GM23248 (cell line): ENCODE data around the gene CNOT6. TPM values are rescaled to one million over a fixed set of nuclear protein-coding genes. Genes with fewer than 3 reads are reported as not detected.
"Not testable (repeated sequence)": the region's sequence is repeated elsewhere in the genome, so short reads cannot be mapped to it uniquely, and the experiment has no call there.

ENCODE experiments used
- DNase-seq: peaks from one replicate; pipeline ENCODE4 v3.0.0-alpha.2; 2015
- H2AFZ ChIP-seq: fragments of 200-600 bp; sonication (generic); 2 replicates; pipeline ENCODE4 v1.6.1; 2016; ENCODE audit warnings: antibody characterized with exemption
- H3F3A ChIP-seq: fragments of 200-600 bp; sonication (generic); 2 replicates; pipeline ENCODE4 v1.6.1; 2016; ENCODE audit warnings: mild to moderate bottlenecking, antibody characterized with exemption, mixed run types; ENCODE audit not compliant: insufficient read depth
- H3K27ac ChIP-seq: fragments of 200-600 bp; sonication (generic); 2 replicates; pipeline ENCODE4 v1.5.1; 2016; ENCODE audit warnings: mild to moderate bottlenecking
- H3K27me3 ChIP-seq: fragments of 200-600 bp; sonication (generic); replicated peaks from 2 replicates; pipeline ENCODE4 v1.6.1; 2016; ENCODE audit warnings: mild to moderate bottlenecking; ENCODE audit not compliant: insufficient read depth
- H3K36me3 ChIP-seq: fragments of 200-600 bp; sonication (generic); 2 replicates; pipeline ENCODE4 v1.6.1; 2016; ENCODE audit warnings: low read depth, mild to moderate bottlenecking
- H3K4me1 ChIP-seq: fragments of 200-600 bp; sonication (generic); 2 replicates; pipeline ENCODE4 v1.6.1; 2016; ENCODE audit warnings: mild to moderate bottlenecking; ENCODE audit not compliant: insufficient read depth
- H3K4me2 ChIP-seq: fragments of 200-600 bp; sonication (generic); one replicate; pipeline ENCODE4 v1.6.1; 2016; ENCODE audit warnings: mild to moderate bottlenecking; ENCODE audit not compliant: unreplicated experiment
- H3K4me3 ChIP-seq: fragments of 200-600 bp; sonication (generic); 2 replicates; pipeline ENCODE4 v1.5.1; 2016; ENCODE audit warnings: mild to moderate bottlenecking
- H3K79me2 ChIP-seq: fragments of 200-600 bp; sonication (generic); 2 replicates; pipeline ENCODE4 v1.6.1; 2016; ENCODE audit warnings: mild to moderate bottlenecking; ENCODE audit not compliant: insufficient read depth
- H3K9ac ChIP-seq: fragments of 200-600 bp; sonication (generic); 2 replicates; pipeline ENCODE4 v1.6.1; 2016; ENCODE audit warnings: mild to moderate bottlenecking
- H3K9me2 ChIP-seq: fragments of 200-600 bp; sonication (generic); 2 replicates; pipeline ENCODE4 v1.6.1; 2016; ENCODE audit warnings: mixed run types, mild to moderate bottlenecking, moderate library complexity; ENCODE audit not compliant: insufficient read depth
- H3K9me3 ChIP-seq: fragments of 200-600 bp; sonication (generic); one replicate; pipeline ENCODE4 v1.6.1; 2017; ENCODE audit warnings: low read depth
- H4K20me1 ChIP-seq: fragments of 200-600 bp; sonication (generic); 2 replicates; pipeline ENCODE4 v1.6.0; 2016; ENCODE audit not compliant: insufficient read depth
- EZH2 ChIP-seq: fragments of 200-600 bp; sonication (generic); IDR thresholded peaks from 2 replicates; pipeline ENCODE4 v1.6.1; 2018; ENCODE audit warnings: antibody characterized with exemption, mild to moderate bottlenecking; ENCODE audit not compliant: insufficient read depth, poor library complexity, severe bottlenecking
- EZH2phosphoT487 ChIP-seq: fragments of 200-600 bp; sonication (generic); IDR thresholded peaks from 2 replicates; pipeline ENCODE4 v1.6.1; 2018; ENCODE audit warnings: antibody characterized with exemption, moderate library complexity, mild to moderate bottlenecking, low read depth; ENCODE audit not compliant: insufficient read depth
- WGBS, 2 experiments: methylation state at CpG; one replicate each; pipeline ENCODE4 v1.1.6; 2015 to 2017; ENCODE audit warnings: low lambda C conversion rate in 2 of 2, low coverage in 1 of 2; ENCODE audit errors: missing lambda C conversion rate in 2 of 2; 5-methylcytosine and 5-hydroxymethylcytosine counted together
- in situ Hi-C: fragments of 300-500 bp; cut with MboI; formaldehyde crosslinking; loops from 2 replicates; pipeline ENCODE4 v1.15.0; 2020
- polyA plus RNA-seq: library from polyadenylated mRNA; unstranded; fragments of >200 nt; fragmentation: Nextera tagmentation; extraction: Ambion mirVana; gene quantifications from 2 replicates; pipeline ENCODE4 v1.2.1, GENCODE V29; 2016
- total RNA-seq: library from RNA; depleted of rRNA; stranded (reverse); fragments of >200 nt; shearing (Covaris generic); gene quantifications from 2 replicates; pipeline ENCODE4 v1.2.3, GENCODE V29; 2014

The CNOT6 gene
- total and polyA plus RNA-seq, 2 experiments from 2014 or later, result 5.3 to 7.8 TPM

- H3K9me3 ChIP-seq, result no peaks in the 10 kb centered on the region
- H3K4me1 ChIP-seq, result peaks cover 7% of the 10 kb centered on the region; the same call in 1 of the 2 replicates
- no peaks in the 10 kb centered on the region for H3K27me3 ChIP-seq
- 92 to 95% methylated on average over 3 of the region's 3 CpGs for WGBS, 2 experiments
- peaks cover 87% of the 10 kb centered on the region for H3K79me2 ChIP-seq
- H3K4me3 ChIP-seq, result no peak overlapping the region
- H3K36me3 ChIP-seq, result no peaks in the 10 kb centered on the region
- H4K20me1 ChIP-seq, result peaks cover 11% of the 10 kb centered on the region; the same call in 1 of the 2 replicates
- H3K4me2 ChIP-seq, result no peak overlapping the region
- no peak for DNase-seq
- H2AFZ ChIP-seq, result no peak overlapping the region
- in situ Hi-C loops, result no loop called here
- no peak for TF ChIP-seq EZH2
- no peak for TF ChIP-seq EZH2phosphoT487
- H3K27ac ChIP-seq, result no peak overlapping the region
- H3K9ac ChIP-seq, result no peak overlapping the region
- H3F3A ChIP-seq, result no peaks in the 10 kb centered on the region; the same call in 1 of the 2 replicates
- H3K9me2 ChIP-seq, result no peaks in the 10 kb centered on the region
Measured at GRCh38 chr5:180498378-180498777, 4.2 kb downstream of the CNOT6 start.

DNA sequence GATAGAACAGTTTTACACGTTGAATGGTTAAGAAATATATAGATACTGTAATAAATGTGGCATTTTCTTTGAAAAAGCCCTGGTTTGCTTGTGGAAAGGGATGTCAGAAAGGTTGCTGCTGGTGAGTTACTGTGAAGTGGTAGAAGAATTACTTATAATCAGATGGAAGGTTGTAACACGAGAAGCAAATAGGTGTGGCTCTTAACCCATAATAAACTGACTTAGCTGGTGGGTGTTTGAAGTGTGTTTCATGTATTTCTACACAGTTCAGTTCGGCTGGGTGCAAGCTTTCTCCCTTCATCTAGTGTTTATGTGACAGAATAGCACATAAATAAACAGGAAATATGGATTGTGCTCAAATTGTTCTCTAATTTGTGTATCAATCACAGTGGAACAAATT lies 5.5 kb downstream of the CNOT6 start:
- peaks cover 100% of the 10 kb centered on the region for H3K79me2 ChIP-seq
- DNase-seq, result no peak
- TF ChIP-seq EZH2 (no peak), EZH2phosphoT487 (no peak)
- H3K9ac ChIP-seq, result no peak overlapping the region
- H3K9me3 ChIP-seq, result no peaks in the 10 kb centered on the region
- in situ Hi-C loops, result no loop called here
- no peaks in the 10 kb centered on the region for H3K27me3 ChIP-seq
- H3K9me2 ChIP-seq, result no peaks in the 10 kb centered on the region
- H3K4me3 ChIP-seq, result no peak overlapping the region
- no peaks in the 10 kb centered on the region for H3K36me3 ChIP-seq
- H3K4me1 ChIP-seq, result peaks cover 7% of the 10 kb centered on the region; the same call in 1 of the 2 replicates
- H4K20me1 ChIP-seq, result peaks cover 11% of the 10 kb centered on the region; the same call in 1 of the 2 replicates
- H3K27ac ChIP-seq, result no peak overlapping the region
- H3K4me2 ChIP-seq, result no peak overlapping the region
- WGBS, 2 experiments, result 68% methylated on average over 3 of the region's 3 CpGs
- no peaks in the 10 kb centered on the region; the same call in none of the 2 replicates for H3F3A ChIP-seq
- no peak overlapping the region for H2AFZ ChIP-seq

DNA sequence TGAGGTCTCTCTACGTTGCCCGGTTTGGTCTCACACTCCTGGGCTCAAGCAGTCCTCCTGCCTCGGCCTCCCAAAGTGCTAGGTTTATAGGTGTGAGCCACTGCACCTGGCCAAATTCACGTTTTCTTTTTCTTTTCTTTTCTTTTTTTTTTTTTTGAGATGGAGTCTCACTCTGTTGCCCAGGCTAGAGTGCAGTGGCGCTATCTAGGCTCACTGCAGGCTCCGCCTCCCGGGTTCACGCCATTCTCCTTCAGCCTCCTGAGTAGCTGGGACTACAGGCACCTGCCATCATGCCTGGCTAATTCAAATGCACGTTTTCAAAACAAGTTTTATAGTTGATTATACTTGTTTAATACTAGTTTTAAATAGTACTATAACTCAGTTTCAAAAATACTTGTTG lies 6.1 kb downstream of the CNOT6 start:
- 94 to 98% methylated on average over 8 to 9 of the region's 9 CpGs for WGBS, 2 experiments
- H3K4me2 ChIP-seq, H3K36me3 ChIP-seq, H3K27me3 ChIP-seq, H3K9ac ChIP-seq, DNase-seq, H3F3A ChIP-seq, H3K4me3 ChIP-seq, in situ Hi-C loops, H2AFZ ChIP-seq, H3K4me1 ChIP-seq, H3K9me3 ChIP-seq, H3K27ac ChIP-seq, H3K9me2 ChIP-seq: not testable (repeated sequence)
- peaks cover 100% of the 10 kb centered on the region for H3K79me2 ChIP-seq
- peaks cover 11% of the 10 kb centered on the region; the same call in 1 of the 2 replicates for H4K20me1 ChIP-seq

DNA sequence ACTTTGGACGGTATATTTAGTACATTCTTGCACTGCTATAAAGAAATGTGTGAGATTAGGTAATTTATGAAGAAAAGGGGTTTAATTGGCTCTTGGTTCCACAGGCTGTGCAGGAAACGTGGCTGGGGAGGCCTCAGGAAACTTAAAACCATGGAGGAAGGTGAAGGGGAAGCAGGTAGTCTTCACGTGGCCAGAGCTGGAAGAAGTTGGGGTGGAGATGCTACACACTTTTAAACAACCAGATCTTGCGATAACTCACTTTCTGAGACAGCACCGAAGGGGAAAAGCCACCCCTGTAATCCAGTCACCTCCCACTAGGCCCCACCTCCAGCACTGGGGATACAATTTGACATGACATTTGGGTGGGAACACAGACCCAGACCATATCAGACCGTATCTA lies 13.5 kb downstream of the CNOT6 start:
- no peak overlapping the region for H2AFZ ChIP-seq
- H3K9me3 ChIP-seq, result no peaks in the 10 kb centered on the region
- no peak overlapping the region for H3K9ac ChIP-seq
- no peaks in the 10 kb centered on the region; the same call in none of the 2 replicates for H3F3A ChIP-seq
- peaks cover 100% of the 10 kb centered on the region for H3K79me2 ChIP-seq
- 77 to 82% methylated on average over 6 of the region's 6 CpGs for WGBS, 2 experiments
- H3K4me3 ChIP-seq, result no peak overlapping the region
- TF ChIP-seq EZH2phosphoT487 (no peak), EZH2 (no peak)
- in situ Hi-C loops, result no loop called here
- H3K27me3 ChIP-seq, result no peaks in the 10 kb centered on the region
- H3K9me2 ChIP-seq, result no peaks in the 10 kb centered on the region
- peaks cover 3% of the 10 kb centered on the region; the same call in 1 of the 2 replicates for H4K20me1 ChIP-seq
- no peaks in the 10 kb centered on the region for H3K4me1 ChIP-seq
- H3K27ac ChIP-seq, result no peak overlapping the region
- no peaks in the 10 kb centered on the region for H3K36me3 ChIP-seq
- H3K4me2 ChIP-seq, result no peak overlapping the region
- no peak for DNase-seq

GRCh38 chr5:180515294-180515693 lies 21.1 kb downstream of the CNOT6 start:
- Histone ChIP-seq H3K4me2 (no peak overlapping the region), H4K20me1 (peaks cover 6% of the 10 kb centered on the region), H3K4me3 (no peak overlapping the region), H3K27ac (no peak overlapping the region), H3K36me3 (no peaks in the 10 kb centered on the region), H3K79me2 (peaks cover 100% of the 10 kb centered on the region), H3F3A (0 out of 2 replicates have a peak, but pooled peaks cover 6% of the 10 kb centered on the region), H2AFZ (no peak overlapping the region), H3K9me2 (no peaks in the 10 kb centered on the region), H3K27me3 (no peaks in the 10 kb centered on the region), H3K9ac (no peak overlapping the region), H3K9me3 (no peaks in the 10 kb centered on the region), H3K4me1 (peaks cover 8% of the 10 kb centered on the region; the same call in 1 of the 2 replicates)
- in situ Hi-C loops, result no loop called here
- WGBS, 2 experiments, result 97 to 100% methylated on average over 3 of the region's 3 CpGs
- DNase-seq, result no peak
- TF ChIP-seq EZH2 (no peak), EZH2phosphoT487 (no peak)

DNA sequence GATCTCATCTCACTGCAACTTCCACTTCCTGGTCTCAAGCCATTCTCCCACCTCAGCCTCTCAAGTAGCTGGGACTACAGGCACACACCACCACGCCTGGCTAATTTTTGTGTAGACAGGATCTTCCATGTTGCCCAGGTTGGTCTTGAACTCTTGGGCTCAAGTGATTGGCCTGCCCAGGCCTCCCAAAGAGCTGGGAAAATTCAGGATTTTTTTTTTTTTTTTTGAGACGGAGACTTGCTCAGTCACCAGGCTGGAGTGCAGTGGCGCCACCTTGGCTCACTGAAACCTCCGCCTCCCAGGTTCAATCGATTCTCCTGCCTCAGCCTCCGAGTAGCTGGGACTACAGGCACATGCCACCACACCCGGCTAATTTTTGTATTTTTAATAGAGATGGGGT lies 21.8 kb downstream of the CNOT6 start:
- H2AFZ ChIP-seq, DNase-seq, in situ Hi-C loops, H3K9ac ChIP-seq, H3K4me3 ChIP-seq, H3K27ac ChIP-seq, H3K4me1 ChIP-seq, H3K9me3 ChIP-seq, H3F3A ChIP-seq, H3K36me3 ChIP-seq, H3K27me3 ChIP-seq, H3K9me2 ChIP-seq, H3K4me2 ChIP-seq, H4K20me1 ChIP-seq: not testable (repeated sequence)
- 92 to 97% methylated on average over 6 to 7 of the region's 7 CpGs for WGBS, 2 experiments
- H3K79me2 ChIP-seq, result peaks cover 100% of the 10 kb centered on the region
